ENCODE data around the gene ADIRF.

Gene ADIRF

GRCh38 chr10:86954681-86955500 lies 13.4 kb upstream of the ADIRF start:
- no peak for TF ChIP-seq CTCF (IDR thresholded peaks at IDR 0.05; ENCODE audit: extremely low read depth, insufficient read depth, missing control alignments)
- DNase-seq (ENCODE audit: low spot score): no peak
- in situ Hi-C loops (cut with MboI; ENCODE audit: low pct_unique_long_range_greater_than_20kb, low sequenced_read_pairs, unreplicated experiment): no loop called here

GRCh38 chr10:86955501-86956194 lies 12.6 kb upstream of the ADIRF start:
- in situ Hi-C loops (cut with MboI; ENCODE audit: low pct_unique_long_range_greater_than_20kb, low sequenced_read_pairs, unreplicated experiment): no loop called here
- DNase-seq (ENCODE audit: low spot score): no peak
- no peak for TF ChIP-seq CTCF (IDR thresholded peaks at IDR 0.05; ENCODE audit: extremely low read depth, insufficient read depth, missing control alignments)

- no peak for TF ChIP-seq CTCF (IDR thresholded peaks at IDR 0.05; ENCODE audit: extremely low read depth, insufficient read depth, missing control alignments)
- in situ Hi-C loops (cut with MboI; ENCODE audit: low pct_unique_long_range_greater_than_20kb, low sequenced_read_pairs, unreplicated experiment): no loop called here
- no peak for DNase-seq (ENCODE audit: low spot score)
These were observed 12.0 kb upstream of the ADIRF start for GRCh38 chr10:86956195-86956847.

GRCh38 chr10:86956848-86957448 lies 11.3 kb upstream of the ADIRF start:
- no peak for DNase-seq (ENCODE audit: low spot score)
- in situ Hi-C loops (cut with MboI; ENCODE audit: low pct_unique_long_range_greater_than_20kb, low sequenced_read_pairs, unreplicated experiment): no loop called here

GRCh38 chr10:86957471-86958115 lies 10.7 kb upstream of the ADIRF start, which contains the start of gene MMRN2:
Gene MMRN2, minus strand, starts transcription at chr10:86957615. Its CDS starts 74 bp downstream, at chr10:86957541.
- no peak for TF ChIP-seq CTCF (IDR thresholded peaks at IDR 0.05; ENCODE audit: extremely low read depth, insufficient read depth, missing control alignments)
- in situ Hi-C loops (cut with MboI; ENCODE audit: low pct_unique_long_range_greater_than_20kb, low sequenced_read_pairs, unreplicated experiment): no loop called here

More at GRCh38 chr10:86956848-86957448, 11.3 kb upstream of the ADIRF start:
- no peak for TF ChIP-seq CTCF (IDR thresholded peaks at IDR 0.05; ENCODE audit: extremely low read depth, insufficient read depth, missing control alignments)

More at GRCh38 chr10:86957471-86958115, 10.7 kb upstream of the ADIRF start, which contains the start of gene MMRN2:
- DNase-seq (ENCODE audit: low spot score): no peak
